ENCODE results near the gene CLCNKA. TPM values are rescaled to one million over a fixed set of nuclear protein-coding genes. Genes with fewer than 3 reads are reported as not detected.
"Not testable (repeated sequence)": the region's sequence is repeated elsewhere in the genome, so short reads cannot be mapped to it uniquely, and the experiment has no call there.

Gene CLCNKA
- total RNA-seq, 1 experiment from 2014 or later, result not detected

- Histone ChIP-seq H3K27me3 (ENCODE audit: low read length) (no peaks in the 10 kb centered on the region), H3K9ac (ENCODE audit: low read length) (no peak overlapping the region), H3K36me3 (ENCODE audit: insufficient read depth, low read length) (no peaks in the 10 kb centered on the region), H2AFZ (ENCODE audit: low read length) (no peak overlapping the region), H3K9me3 (ENCODE audit: low read length) (no peaks in the 10 kb centered on the region), H3K4me1 (ENCODE audit: low read length) (no peaks in the 10 kb centered on the region), H3K27ac (ENCODE audit: low read length) (no peak overlapping the region), H3K4me2 (ENCODE audit: low read depth, low read length, poor library complexity, severe bottlenecking) (no peak overlapping the region), H3K9me2 (replicated peaks; ENCODE audit: insufficient read depth, low read length) (no peaks in the 10 kb centered on the region), H4K20me1 (ENCODE audit: insufficient read depth, low read depth, low read length) (no peaks in the 10 kb centered on the region), H3K4me3 (ENCODE audit: low read length) (no peak overlapping the region), H3K79me2 (ENCODE audit: low read length) (no peaks in the 10 kb centered on the region)
- no peak for DNase-seq
Measured at GRCh38 chr1:16046842-16047241, 25.0 kb downstream of the CLCNKA start.

GRCh38 chr1:16047791-16048475 is 26.1 kb downstream of the CLCNKA start:
- no peak overlapping the region for H3K4me3 ChIP-seq (ENCODE audit: low read length)
- no peaks in the 10 kb centered on the region for H3K4me1 ChIP-seq (ENCODE audit: low read length)
- no peaks in the 10 kb centered on the region for H3K27me3 ChIP-seq (ENCODE audit: low read length)
- no peak overlapping the region for H3K4me2 ChIP-seq (ENCODE audit: low read depth, low read length, poor library complexity, severe bottlenecking)
- no peaks in the 10 kb centered on the region for H3K79me2 ChIP-seq (ENCODE audit: low read length)
- no peak overlapping the region for H2AFZ ChIP-seq (ENCODE audit: low read length)
- no peaks in the 10 kb centered on the region for H3K36me3 ChIP-seq (ENCODE audit: insufficient read depth, low read length)
- no peaks in the 10 kb centered on the region for H3K9me3 ChIP-seq (ENCODE audit: low read length)
- no peaks in the 10 kb centered on the region for H4K20me1 ChIP-seq (ENCODE audit: insufficient read depth, low read depth, low read length)
- no peak overlapping the region for H3K9ac ChIP-seq (ENCODE audit: low read length)
- H3K27ac ChIP-seq (ENCODE audit: low read length), result no peak overlapping the region
- no peak for DNase-seq
- H3K9me2 ChIP-seq (replicated peaks; ENCODE audit: insufficient read depth, low read length), result no peaks in the 10 kb centered on the region

GRCh38 chr1:16048573-16049189 is 26.8 kb downstream of the CLCNKA start:
- Histone ChIP-seq H2AFZ (ENCODE audit: low read length) (no peak overlapping the region), H3K4me2 (ENCODE audit: low read depth, low read length, poor library complexity, severe bottlenecking) (no peak overlapping the region), H3K79me2 (ENCODE audit: low read length) (no peaks in the 10 kb centered on the region), H4K20me1 (ENCODE audit: insufficient read depth, low read depth, low read length) (no peaks in the 10 kb centered on the region), H3K36me3 (ENCODE audit: insufficient read depth, low read length) (no peaks in the 10 kb centered on the region), H3K9ac (ENCODE audit: low read length) (no peak overlapping the region), H3K4me1 (ENCODE audit: low read length) (no peaks in the 10 kb centered on the region), H3K9me3 (ENCODE audit: low read length) (no peaks in the 10 kb centered on the region), H3K27ac (ENCODE audit: low read length) (no peak overlapping the region), H3K9me2 (replicated peaks; ENCODE audit: insufficient read depth, low read length) (no peaks in the 10 kb centered on the region), H3K27me3 (ENCODE audit: low read length) (no peaks in the 10 kb centered on the region), H3K4me3 (ENCODE audit: low read length) (no peak overlapping the region)
- peak; percentile 49 for DNase-seq

- DNase-seq, result no peak
Measured at GRCh38 chr1:16050328-16050727, 28.5 kb downstream of the CLCNKA start.

GRCh38 chr1:16051039-16051438 is 29.2 kb downstream of the CLCNKA start:
- H3K9me3 ChIP-seq (ENCODE audit: low read length), result no peaks in the 10 kb centered on the region
- H2AFZ ChIP-seq (ENCODE audit: low read length), result no peak overlapping the region
- H3K27ac ChIP-seq (ENCODE audit: low read length), result no peak overlapping the region
- no peak overlapping the region for H3K4me3 ChIP-seq (ENCODE audit: low read length)
- H3K4me2 ChIP-seq (ENCODE audit: low read depth, low read length, poor library complexity, severe bottlenecking), result no peak overlapping the region
- no peaks in the 10 kb centered on the region for H3K36me3 ChIP-seq (ENCODE audit: insufficient read depth, low read length)
- 0 out of 2 replicates have a peak, but pooled peaks cover 3% of the 10 kb centered on the region for H4K20me1 ChIP-seq (ENCODE audit: insufficient read depth, low read depth, low read length)
- H3K79me2 ChIP-seq (ENCODE audit: low read length), result no peaks in the 10 kb centered on the region
- no peaks in the 10 kb centered on the region for H3K9me2 ChIP-seq (replicated peaks; ENCODE audit: insufficient read depth, low read length)
- no peaks in the 10 kb centered on the region for H3K27me3 ChIP-seq (ENCODE audit: low read length)
- DNase-seq, result no peak
- H3K4me1 ChIP-seq (ENCODE audit: low read length), result peaks cover 4% of the 10 kb centered on the region
- no peak overlapping the region for H3K9ac ChIP-seq (ENCODE audit: low read length)

More at GRCh38 chr1:16050328-16050727, 28.5 kb downstream of the CLCNKA start:
- Histone ChIP-seq H3K4me1 (ENCODE audit: low read length) (no peaks in the 10 kb centered on the region), H3K9me3 (ENCODE audit: low read length) (no peaks in the 10 kb centered on the region), H2AFZ (ENCODE audit: low read length) (no peak overlapping the region), H3K27ac (ENCODE audit: low read length) (no peak overlapping the region), H3K4me2 (ENCODE audit: low read depth, low read length, poor library complexity, severe bottlenecking) (no peak overlapping the region), H3K27me3 (ENCODE audit: low read length) (no peaks in the 10 kb centered on the region), H3K9me2 (replicated peaks; ENCODE audit: insufficient read depth, low read length) (no peaks in the 10 kb centered on the region), H3K79me2 (ENCODE audit: low read length) (no peaks in the 10 kb centered on the region), H4K20me1 (ENCODE audit: insufficient read depth, low read depth, low read length) (0 out of 2 replicates have a peak, but pooled peaks cover 3% of the 10 kb centered on the region), H3K4me3 (ENCODE audit: low read length) (no peak overlapping the region), H3K9ac (ENCODE audit: low read length) (no peak overlapping the region), H3K36me3 (ENCODE audit: insufficient read depth, low read length) (no peaks in the 10 kb centered on the region)

- not testable (repeated sequence) for H3K79me2 ChIP-seq (ENCODE audit: low read length); H3K27ac ChIP-seq (ENCODE audit: low read length); H4K20me1 ChIP-seq (ENCODE audit: insufficient read depth, low read depth, low read length); H2AFZ ChIP-seq (ENCODE audit: low read length); DNase-seq; H3K9me3 ChIP-seq (ENCODE audit: low read length); H3K9me2 ChIP-seq (replicated peaks; ENCODE audit: insufficient read depth, low read length); H3K4me3 ChIP-seq (ENCODE audit: low read length); H3K4me2 ChIP-seq (ENCODE audit: low read depth, low read length, poor library complexity, severe bottlenecking); H3K36me3 ChIP-seq (ENCODE audit: insufficient read depth, low read length); H3K27me3 ChIP-seq (ENCODE audit: low read length); H3K4me1 ChIP-seq (ENCODE audit: low read length); H3K9ac ChIP-seq (ENCODE audit: low read length)
Measured at GRCh38 chr1:16051949-16052348, 30.1 kb downstream of the CLCNKA start.

- H3K27ac ChIP-seq (ENCODE audit: low read length), result no peak overlapping the region
Measured at GRCh38 chr1:16053781-16054502, 32.1 kb downstream of the CLCNKA start.

More at GRCh38 chr1:16053781-16054502, 32.1 kb downstream of the CLCNKA start:
- Histone ChIP-seq H3K4me2 (ENCODE audit: low read depth, low read length, poor library complexity, severe bottlenecking) (no peak overlapping the region), H2AFZ (ENCODE audit: low read length) (no peak overlapping the region), H3K9me3 (ENCODE audit: low read length) (no peaks in the 10 kb centered on the region), H3K4me1 (ENCODE audit: low read length) (peaks cover 4% of the 10 kb centered on the region), H3K4me3 (ENCODE audit: low read length) (no peak overlapping the region), H3K36me3 (ENCODE audit: insufficient read depth, low read length) (no peaks in the 10 kb centered on the region), H3K9me2 (replicated peaks; ENCODE audit: insufficient read depth, low read length) (no peaks in the 10 kb centered on the region), H4K20me1 (ENCODE audit: insufficient read depth, low read depth, low read length) (0 out of 2 replicates have a peak, but pooled peaks cover 3% of the 10 kb centered on the region), H3K9ac (ENCODE audit: low read length) (no peak overlapping the region), H3K27me3 (ENCODE audit: low read length) (no peaks in the 10 kb centered on the region), H3K79me2 (ENCODE audit: low read length) (no peaks in the 10 kb centered on the region)
- no peak for DNase-seq
